Stomach (tissue), 4 donors: ENCODE results near the gene MAPK1.

ENCODE experiments used
- POLR2A ChIP-seq, 4 donors: fragments of 450-650 bp; IDR thresholded peaks; one replicate each; pipeline ENCODE4 v1.6.1; 2016; ENCODE audit warnings: antibody characterized with exemption in 4 of 4, control low read depth in 2 of 4, mild to moderate bottlenecking in 1 of 4, moderate library complexity in 1 of 4
- POLR2AphosphoS5 ChIP-seq, 3 donors: sonication (generic); formaldehyde crosslinking; IDR thresholded peaks; one replicate each; pipeline ENCODE4 v1.6.1; 2016; ENCODE audit warnings: antibody characterized with exemption in 3 of 3
- TF ChIP-seq, protein P1 (sequence below), 7 experiments: fragments of 450-650 bp in 4 of 7; fragments of 200-600 bp in 3 of 7; sonication (generic) in 3 of 7; IDR thresholded peaks; one replicate each; pipeline ENCODE4 v1.5.1; 2016 to 2019; ENCODE audit warnings: antibody characterized with exemption in 7 of 7, control low read depth in 2 of 7, mild to moderate bottlenecking in 1 of 7

DNA sequence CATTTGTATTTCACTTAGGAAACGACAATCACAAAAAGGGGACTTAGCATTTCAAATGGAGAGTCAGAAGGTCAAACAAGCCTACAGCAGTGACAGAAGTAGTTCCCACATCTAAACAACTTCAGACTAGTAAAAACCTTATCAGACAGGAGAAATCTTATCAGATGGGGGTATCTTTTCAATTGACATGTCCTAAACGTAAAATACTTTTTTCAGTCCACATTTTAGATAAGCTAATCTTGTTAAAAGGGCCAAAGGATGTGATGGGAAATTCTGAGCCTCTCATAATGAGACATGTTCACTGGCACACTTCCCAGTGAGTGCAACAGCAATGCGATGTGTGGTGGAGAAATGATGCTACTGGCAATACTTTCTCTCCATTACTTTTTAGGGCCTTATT, 2.4 kb downstream of the MAPK1 start:
- TF ChIP-seq, protein P1, sequence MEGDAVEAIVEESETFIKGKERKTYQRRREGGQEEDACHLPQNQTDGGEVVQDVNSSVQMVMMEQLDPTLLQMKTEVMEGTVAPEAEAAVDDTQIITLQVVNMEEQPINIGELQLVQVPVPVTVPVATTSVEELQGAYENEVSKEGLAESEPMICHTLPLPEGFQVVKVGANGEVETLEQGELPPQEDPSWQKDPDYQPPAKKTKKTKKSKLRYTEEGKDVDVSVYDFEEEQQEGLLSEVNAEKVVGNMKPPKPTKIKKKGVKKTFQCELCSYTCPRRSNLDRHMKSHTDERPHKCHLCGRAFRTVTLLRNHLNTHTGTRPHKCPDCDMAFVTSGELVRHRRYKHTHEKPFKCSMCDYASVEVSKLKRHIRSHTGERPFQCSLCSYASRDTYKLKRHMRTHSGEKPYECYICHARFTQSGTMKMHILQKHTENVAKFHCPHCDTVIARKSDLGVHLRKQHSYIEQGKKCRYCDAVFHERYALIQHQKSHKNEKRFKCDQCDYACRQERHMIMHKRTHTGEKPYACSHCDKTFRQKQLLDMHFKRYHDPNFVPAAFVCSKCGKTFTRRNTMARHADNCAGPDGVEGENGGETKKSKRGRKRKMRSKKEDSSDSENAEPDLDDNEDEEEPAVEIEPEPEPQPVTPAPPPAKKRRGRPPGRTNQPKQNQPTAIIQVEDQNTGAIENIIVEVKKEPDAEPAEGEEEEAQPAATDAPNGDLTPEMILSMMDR (IDR thresholded peaks at IDR 0.05), result no peak
- TF ChIP-seq POLR2A (IDR thresholded peaks at IDR 0.05) (no peak), POLR2AphosphoS5 (IDR thresholded peaks at IDR 0.05) (peak in 1 of 3 donors; percentile 38)
